Nephron progenitor cell (in vitro differentiated cells): ENCODE results near the gene TMEM116.
"Not testable (repeated sequence)": the region's sequence is repeated elsewhere in the genome, so short reads cannot be mapped to it uniquely, and the experiment has no call there.

Experiments used
- DNase-seq: peaks from one replicate; pipeline ENCODE4 v3.0.0; 2021
- H3K27ac Mint-ChIP-seq: 2 replicates; pipeline ENCODE4 v1.8.0; 2021; ENCODE audit warnings: mild to moderate bottlenecking, moderate library complexity, mixed read lengths
- H3K27me3 Mint-ChIP-seq: 2 replicates; pipeline ENCODE4 v1.8.0; 2021; ENCODE audit warnings: mild to moderate bottlenecking, low read depth, mixed read lengths; ENCODE audit not compliant: poor library complexity
- H3K36me3 Mint-ChIP-seq: 2 replicates; pipeline ENCODE4 v1.8.0; 2021; ENCODE audit warnings: low read depth, mixed read lengths
- H3K4me1 Mint-ChIP-seq: 2 replicates; pipeline ENCODE4 v1.8.0; 2021; ENCODE audit warnings: mixed read lengths
- H3K4me3 Mint-ChIP-seq: 2 replicates; pipeline ENCODE4 v1.8.0; 2021; ENCODE audit warnings: mild to moderate bottlenecking, moderate library complexity, mixed read lengths
- H3K9me3 Mint-ChIP-seq: 2 replicates; pipeline ENCODE4 v1.8.0; 2021; ENCODE audit warnings: mild to moderate bottlenecking, moderate library complexity, mixed read lengths
- CTCF ChIP-seq: fragments of 200-600 bp; sonication (generic); IDR thresholded peaks from 2 replicates; pipeline ENCODE4 v1.5.0; 2021; ENCODE audit warnings: antibody characterized with exemption

Gene TMEM116

GRCh38 chr12:112013601-112014402, 837 bp upstream of the TMEM116 start:
- Mint-ChIP-seq H3K4me3 (peak overlapping the region; percentile 88), H3K27me3 (no peaks in the 10 kb centered on the region), H3K36me3 (peaks cover 53% of the 10 kb centered on the region), H3K4me1 (peaks cover 43% of the 10 kb centered on the region), H3K27ac (peak overlapping the region; percentile 96), H3K9me3 (peaks cover 13% of the 10 kb centered on the region)
- TF ChIP-seq CTCF: no peak
- peak; percentile 58 for DNase-seq

- peak overlapping the region; percentile 88 for H3K4me3 Mint-ChIP-seq
- H3K4me1 Mint-ChIP-seq: peaks cover 43% of the 10 kb centered on the region
- H3K27ac Mint-ChIP-seq: no peak overlapping the region
- H3K36me3 Mint-ChIP-seq: peaks cover 35% of the 10 kb centered on the region
- H3K9me3 Mint-ChIP-seq: peaks cover 13% of the 10 kb centered on the region
- no peak for TF ChIP-seq CTCF
- no peak for DNase-seq
- no peaks in the 10 kb centered on the region for H3K27me3 Mint-ChIP-seq
Measured at GRCh38 chr12:112011685-112012084, 1.3 kb downstream of the TMEM116 start.

- Mint-ChIP-seq H3K27ac (no peak overlapping the region), H3K4me3 (peak overlapping the region; percentile 88), H3K27me3 (no peaks in the 10 kb centered on the region), H3K36me3 (peaks cover 26% of the 10 kb centered on the region), H3K9me3 (peaks cover 6% of the 10 kb centered on the region), H3K4me1 (peaks cover 43% of the 10 kb centered on the region)
- no peak for TF ChIP-seq CTCF
- no peak for DNase-seq
Measured at GRCh38 chr12:112010415-112011344, 2.3 kb downstream of the TMEM116 start.

GRCh38 chr12:112009596-112009995, 3.4 kb downstream of the TMEM116 start:
- H3K27ac Mint-ChIP-seq, H3K27me3 Mint-ChIP-seq, H3K9me3 Mint-ChIP-seq, DNase-seq, H3K4me3 Mint-ChIP-seq: not testable (repeated sequence)
- Mint-ChIP-seq H3K36me3 (peaks cover 24% of the 10 kb centered on the region), H3K4me1 (peaks cover 43% of the 10 kb centered on the region)

- no peak for DNase-seq
- Mint-ChIP-seq H3K4me1 (peaks cover 37% of the 10 kb centered on the region), H3K27ac (no peak overlapping the region), H3K27me3 (no peaks in the 10 kb centered on the region), H3K4me3 (no peak overlapping the region), H3K9me3 (peaks cover 4% of the 10 kb centered on the region), H3K36me3 (peaks cover 19% of the 10 kb centered on the region)
- no peak for TF ChIP-seq CTCF
Measured at GRCh38 chr12:112008918-112009317, 4.0 kb downstream of the TMEM116 start.

DNA sequence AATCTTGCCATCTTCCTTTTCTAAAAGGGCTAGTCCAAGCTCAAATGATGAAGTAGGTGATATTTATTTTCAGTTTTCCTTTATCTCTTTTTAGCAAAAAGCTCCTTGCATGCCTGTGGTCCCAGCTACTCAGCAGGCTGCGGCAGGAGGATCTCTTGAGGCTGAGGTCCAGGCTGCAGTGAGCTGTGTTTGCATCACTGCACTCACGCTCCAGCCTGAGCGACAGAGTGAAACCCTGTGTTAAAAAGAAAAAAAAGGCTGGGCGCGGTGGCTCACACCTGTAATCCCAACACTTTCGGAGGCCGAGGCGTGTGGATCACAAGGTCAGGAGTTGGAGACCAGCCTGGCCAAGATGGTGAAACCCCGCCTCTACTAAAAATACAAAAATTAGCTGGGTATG, 5.0 kb downstream of the TMEM116 start:
- DNase-seq: no peak
- Mint-ChIP-seq H3K9me3 (peaks cover 4% of the 10 kb centered on the region), H3K36me3 (peaks cover 23% of the 10 kb centered on the region), H3K4me3 (no peak overlapping the region), H3K4me1 (peaks cover 37% of the 10 kb centered on the region), H3K27ac (no peak overlapping the region), H3K27me3 (no peaks in the 10 kb centered on the region)
- no peak for TF ChIP-seq CTCF
